Right ventricle myocardium superior (tissue), 1 donor: ENCODE measurements around the gene WDR53. TPM values are rescaled to one million over a fixed set of nuclear protein-coding genes. Genes with fewer than 3 reads are reported as not detected.

ENCODE experiments used
- total RNA-seq: library from RNA; stranded (reverse); fragmentation: NEBNext Ultra II Directional; extraction: Animal tissue kit (Norgen Biotek cat#: 25700); gene quantifications from one replicate; pipeline ENCODE4 v1.2.1, GENCODE V29; 2021
- donor health status: DM: no; HTN: yes; CAD: no; lungs with severe emphysema.

The WDR53 gene
- total RNA-seq, 1 donor from 2014 or later: 7.9 TPM

Other genes with a start within 250 kb of the WDR53 start
- gene TM4SF19, start 230.2 kb downstream of the WDR53 start, total RNA-seq: 0.27 TPM
- gene UBXN7, start 136.1 kb downstream of the WDR53 start, total RNA-seq: 33.3 TPM
- gene RNF168, start 64.8 kb downstream of the WDR53 start, total RNA-seq: 21.3 TPM
- 89.9 TPM for gene SMCO1, start 53.2 kb downstream of the WDR53 start, total RNA-seq
- 7.9 TPM for gene FBXO45, start 106 bp upstream of the WDR53 start, total RNA-seq
- gene NRROS, start 71.1 kb upstream of the WDR53 start, total RNA-seq: 2.4 TPM
- 0.91 TPM for gene CEP19, start 143.7 kb upstream of the WDR53 start, total RNA-seq
- 13.9 TPM for gene PIGX, start 143.8 kb upstream of the WDR53 start, total RNA-seq
- gene PAK2, start 171.3 kb upstream of the WDR53 start, total RNA-seq: 40.6 TPM